HG03460 (cell line): ENCODE results near the gene ATAD5.
"Not testable (repeated sequence)": the region's sequence is repeated elsewhere in the genome, so short reads cannot be mapped to it uniquely, and the experiment has no call there.

ENCODE experiments used
- ATAC-seq: cut with Tn5 transposase; IDR thresholded peaks from one replicate; pipeline ENCODE4 v1.9.1; 2021; ENCODE audit not compliant: unreplicated experiment

Gene ATAD5

DNA sequence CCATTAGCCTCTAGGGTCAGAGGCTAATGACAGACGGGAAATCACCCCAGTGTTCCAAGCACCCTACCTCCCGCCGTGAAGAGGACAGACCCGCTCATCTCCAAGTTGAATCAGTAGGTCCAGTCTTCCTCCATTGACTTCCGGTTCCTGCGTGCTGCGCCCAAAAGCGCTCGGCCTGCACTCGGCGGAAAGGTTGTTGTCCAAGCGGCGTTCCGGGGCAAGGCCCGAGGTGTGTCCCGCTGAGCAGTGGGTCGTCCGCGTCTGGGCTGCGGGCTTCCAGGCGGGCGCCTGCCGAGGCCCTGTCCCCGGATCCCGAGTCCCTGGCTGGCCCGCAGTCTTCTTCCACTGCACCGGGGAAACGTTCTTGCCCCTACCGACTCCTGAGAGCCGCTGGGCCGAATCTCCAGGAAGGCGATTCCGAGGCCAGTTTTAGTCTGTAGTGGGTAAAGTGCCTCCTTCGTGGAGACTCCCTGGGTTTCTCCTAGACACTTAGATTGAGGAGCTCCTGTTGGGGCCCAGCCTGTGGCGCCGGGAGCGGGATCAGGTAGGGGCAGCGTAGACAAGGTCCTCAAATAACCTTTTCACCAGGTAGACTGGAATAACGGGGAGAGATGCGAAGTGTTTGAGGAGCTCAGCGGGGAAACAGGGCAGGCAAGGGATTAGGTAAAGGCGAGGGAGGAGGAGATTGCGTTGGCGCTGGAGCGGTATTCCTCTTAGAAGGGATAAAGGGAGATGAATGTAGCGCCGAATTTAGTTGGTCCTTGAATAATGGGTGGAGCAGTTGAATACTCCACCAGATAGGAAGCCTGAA lies 74.5 kb downstream of the ATAD5 start, which contains the start of gene TEFM:
Gene TEFM (minus strand): TSS at position 138 of the 811 bp plus-strand sequence. CDS start 40 bp downstream, at position 98.
- ATAC-seq: peak; percentile 89

DNA sequence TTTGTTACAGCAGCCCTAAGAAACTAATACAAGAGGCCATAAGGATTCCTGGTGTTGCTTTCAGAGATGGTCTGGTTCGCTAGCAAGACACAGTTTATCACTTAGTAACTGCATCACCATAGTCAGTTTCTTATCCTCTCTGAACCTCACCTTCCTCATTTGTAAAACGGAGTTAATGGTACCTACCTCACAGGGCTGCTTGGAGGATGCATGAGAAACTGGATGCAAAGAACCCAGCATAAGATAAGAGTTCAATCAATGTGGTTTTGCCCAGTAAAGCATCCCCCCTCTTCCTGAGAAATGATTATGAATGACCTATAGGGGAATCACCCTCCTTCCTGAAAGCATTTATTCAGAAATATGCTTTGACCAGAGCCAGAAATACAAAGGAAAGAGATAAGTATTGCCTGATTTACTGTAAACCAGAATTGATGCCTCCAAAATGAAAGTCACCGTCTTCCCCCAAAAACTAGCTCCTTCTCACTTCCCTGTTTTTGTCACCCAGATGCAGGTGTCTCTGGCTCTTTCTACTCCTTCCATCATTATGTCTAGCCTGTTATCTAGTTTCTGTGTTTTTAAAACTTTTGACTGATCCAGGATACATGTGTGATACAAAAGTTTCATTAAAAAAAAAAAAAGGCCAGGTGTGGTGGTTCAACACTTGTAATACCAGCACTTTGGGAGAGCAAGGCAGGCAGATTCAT lies 77.1 kb downstream of the ATAD5 start:
- no peak for ATAC-seq

DNA sequence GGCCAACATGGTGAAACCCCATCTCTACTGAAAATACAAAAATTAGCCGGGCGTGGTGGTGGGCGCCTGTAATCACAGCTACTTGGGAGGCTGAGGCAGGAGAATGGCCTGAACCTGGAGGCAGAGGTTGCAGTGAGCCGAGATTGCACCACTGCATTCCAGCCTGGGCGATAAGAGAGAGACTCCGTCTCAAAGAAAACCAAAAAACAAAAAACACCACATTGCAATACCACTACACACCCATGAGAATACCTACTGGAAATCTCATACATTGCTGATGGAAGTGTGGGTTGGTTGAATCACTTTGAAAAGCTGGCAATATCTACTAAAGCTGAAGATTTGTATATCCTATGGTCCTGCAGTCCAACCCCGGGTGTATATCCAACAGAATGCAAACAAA lies 78.4 kb downstream of the ATAD5 start:
- ATAC-seq: not testable (repeated sequence)

DNA sequence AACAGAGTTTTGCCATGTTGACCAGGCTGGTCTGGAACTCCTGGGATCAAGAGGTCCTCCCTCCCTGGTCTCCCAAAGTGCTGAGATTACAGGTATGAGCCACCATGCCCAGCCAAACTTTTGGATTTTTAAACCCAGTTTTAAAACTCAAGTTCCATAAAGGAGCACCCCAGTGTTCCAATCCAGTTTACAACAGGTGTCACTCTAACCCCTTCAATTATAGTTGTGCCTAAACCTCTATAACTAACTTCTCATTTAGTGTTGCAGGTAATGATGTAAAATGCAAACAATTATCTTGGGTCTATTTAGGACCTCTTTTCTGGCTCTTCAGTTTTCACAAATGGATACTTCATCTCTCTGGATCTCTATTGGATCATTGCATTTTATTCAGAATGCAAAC lies 82.2 kb downstream of the ATAD5 start:
- no peak for ATAC-seq

DNA sequence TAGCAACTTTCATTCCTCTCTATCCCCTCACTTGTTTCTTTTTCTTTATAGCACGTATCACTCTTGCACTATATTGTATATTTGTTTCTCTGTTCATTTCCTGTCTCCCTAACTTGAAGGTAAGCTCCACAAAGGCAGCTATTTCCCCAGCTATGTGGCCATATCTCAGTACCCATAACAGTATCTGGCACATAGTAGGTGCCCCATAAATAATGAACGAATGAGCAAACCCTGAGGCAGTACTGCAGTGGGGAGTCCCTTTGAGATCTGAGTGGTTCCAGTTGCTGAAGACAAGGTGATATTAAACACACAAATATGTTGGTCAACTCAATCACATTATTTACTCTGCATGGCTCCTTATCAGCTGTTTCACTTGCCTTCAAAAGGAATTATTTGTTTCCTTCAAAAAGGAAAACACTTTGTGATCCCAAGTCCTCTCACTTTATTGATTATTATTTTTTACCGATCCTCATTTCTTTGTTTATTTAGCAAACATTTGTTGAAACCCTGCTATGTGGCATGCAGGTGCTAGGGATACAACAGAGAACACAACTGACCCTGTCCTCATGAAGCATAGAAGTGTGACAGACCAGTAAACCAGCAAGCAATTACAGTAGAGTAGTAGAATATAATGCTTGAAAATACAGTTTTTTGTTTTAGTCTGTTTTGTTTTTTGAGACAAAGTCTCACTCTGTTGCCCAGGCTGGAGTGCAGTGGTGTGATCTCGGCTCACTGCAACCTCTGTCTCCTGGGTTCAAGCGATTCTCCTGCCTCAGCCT lies 84.3 kb downstream of the ATAD5 start:
- no peak for ATAC-seq

DNA sequence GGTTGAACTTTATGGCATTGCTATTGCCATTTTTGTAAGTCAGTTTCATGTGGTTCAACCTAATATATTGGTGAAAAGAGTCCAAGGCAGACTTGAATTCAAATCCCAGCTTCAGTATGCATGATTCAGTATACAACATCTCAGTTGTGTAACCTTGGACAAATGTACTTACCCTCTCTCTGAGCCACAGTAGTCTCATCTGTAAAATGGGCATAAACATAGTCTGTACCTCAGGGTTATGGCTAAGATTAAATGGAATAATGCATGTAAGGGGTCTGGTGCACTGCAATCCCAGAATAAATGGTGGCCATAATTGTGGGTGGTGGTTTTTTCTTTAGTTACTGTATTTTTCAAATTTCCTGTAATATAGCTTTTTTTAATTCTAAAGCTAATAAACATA lies 85.3 kb downstream of the ATAD5 start:
- no peak for ATAC-seq

DNA sequence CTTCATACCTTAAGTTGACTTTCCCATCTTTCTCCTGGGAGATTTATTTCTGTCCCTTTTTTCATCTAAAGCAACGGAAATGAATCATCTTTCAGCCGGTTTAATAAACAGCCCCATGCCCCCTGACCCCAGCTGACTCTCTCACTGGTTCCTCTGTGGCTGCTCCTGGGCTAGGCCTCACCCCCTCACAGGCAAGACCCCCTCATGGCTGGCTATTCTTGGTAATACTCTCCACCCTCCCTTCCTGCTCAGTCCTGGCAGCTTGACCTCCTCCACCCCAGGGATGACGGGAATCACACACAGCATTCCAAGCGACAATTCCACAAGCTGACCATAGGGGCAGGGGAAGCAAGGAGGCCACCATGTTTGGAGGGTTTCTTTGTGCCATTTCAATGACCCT lies 88.5 kb downstream of the ATAD5 start:
- ATAC-seq: no peak

DNA sequence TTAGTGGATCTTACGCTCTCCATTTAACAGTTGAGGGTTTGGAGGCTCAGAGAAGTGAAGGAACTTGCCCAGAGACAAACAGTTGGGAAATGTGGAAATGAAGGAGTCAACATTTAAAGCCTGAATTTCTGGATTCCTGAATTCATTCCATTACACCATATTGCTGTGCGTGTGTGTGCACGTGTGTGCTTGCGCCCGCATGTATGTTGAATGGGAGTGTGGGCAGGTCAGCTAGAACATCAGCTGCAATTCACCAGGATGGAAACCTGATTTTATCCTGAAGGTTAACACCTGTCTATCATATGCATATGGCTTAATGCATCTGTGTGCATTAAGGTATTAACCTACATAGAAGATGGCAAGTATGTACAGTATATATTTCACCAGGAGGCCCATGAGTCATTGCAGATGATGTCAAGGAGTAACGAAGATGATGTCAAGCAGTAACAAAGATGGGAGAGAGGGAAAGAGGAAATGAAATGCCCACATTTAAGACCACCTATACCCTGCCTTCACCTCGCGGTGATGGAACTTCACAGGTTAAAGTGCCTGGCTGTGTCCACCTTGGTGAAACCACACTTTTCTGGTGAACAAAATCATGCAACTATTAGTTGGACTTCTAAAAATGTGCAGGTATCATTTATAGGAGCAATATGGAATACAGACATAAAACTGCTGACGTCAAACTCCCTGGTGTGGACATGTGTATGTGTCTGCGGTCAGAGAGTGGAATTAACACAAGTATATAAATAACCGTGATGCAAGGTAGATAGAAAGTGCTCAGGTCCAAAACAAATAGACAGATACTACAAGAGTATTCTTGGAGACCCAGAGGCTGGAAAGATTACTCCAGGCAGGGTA lies 89.1 kb downstream of the ATAD5 start:
- ATAC-seq: no peak

DNA sequence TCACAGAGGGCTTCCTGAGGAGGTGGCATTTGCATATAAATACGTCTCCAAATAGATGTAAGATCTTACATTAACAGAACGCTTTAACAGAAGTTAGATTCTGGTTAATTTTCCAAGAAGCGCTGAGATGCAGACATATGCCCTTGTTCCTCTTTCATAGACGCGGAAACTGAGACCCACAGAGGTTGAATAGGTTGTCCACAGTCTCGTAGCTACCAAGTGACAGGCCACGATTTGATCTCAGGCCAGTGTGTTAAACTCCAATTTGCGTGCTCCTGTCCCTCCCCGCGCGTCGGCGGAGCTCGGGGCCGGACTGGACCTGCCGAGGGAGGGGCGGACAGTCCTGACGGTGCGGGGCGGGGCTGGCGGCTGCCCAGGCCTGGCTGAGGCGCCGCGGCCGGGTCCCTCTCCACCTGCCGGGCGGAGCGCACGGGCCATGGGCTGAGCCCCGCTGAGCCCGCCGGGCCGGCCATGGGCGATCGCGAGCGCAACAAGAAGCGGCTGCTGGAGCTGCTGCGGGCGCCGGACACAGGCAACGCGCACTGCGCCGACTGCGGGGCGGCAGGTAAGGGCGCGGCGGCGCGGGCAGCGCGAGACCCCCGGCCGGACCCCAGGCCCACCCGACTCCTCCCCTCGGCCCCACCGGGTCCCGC lies 89.9 kb downstream of the ATAD5 start, which contains the start of gene ADAP2:
Gene ADAP2 (plus strand): TSS at position 402 of the 653 bp plus-strand sequence. CDS start 70 bp downstream, at position 472.
- no peak for ATAC-seq

DNA sequence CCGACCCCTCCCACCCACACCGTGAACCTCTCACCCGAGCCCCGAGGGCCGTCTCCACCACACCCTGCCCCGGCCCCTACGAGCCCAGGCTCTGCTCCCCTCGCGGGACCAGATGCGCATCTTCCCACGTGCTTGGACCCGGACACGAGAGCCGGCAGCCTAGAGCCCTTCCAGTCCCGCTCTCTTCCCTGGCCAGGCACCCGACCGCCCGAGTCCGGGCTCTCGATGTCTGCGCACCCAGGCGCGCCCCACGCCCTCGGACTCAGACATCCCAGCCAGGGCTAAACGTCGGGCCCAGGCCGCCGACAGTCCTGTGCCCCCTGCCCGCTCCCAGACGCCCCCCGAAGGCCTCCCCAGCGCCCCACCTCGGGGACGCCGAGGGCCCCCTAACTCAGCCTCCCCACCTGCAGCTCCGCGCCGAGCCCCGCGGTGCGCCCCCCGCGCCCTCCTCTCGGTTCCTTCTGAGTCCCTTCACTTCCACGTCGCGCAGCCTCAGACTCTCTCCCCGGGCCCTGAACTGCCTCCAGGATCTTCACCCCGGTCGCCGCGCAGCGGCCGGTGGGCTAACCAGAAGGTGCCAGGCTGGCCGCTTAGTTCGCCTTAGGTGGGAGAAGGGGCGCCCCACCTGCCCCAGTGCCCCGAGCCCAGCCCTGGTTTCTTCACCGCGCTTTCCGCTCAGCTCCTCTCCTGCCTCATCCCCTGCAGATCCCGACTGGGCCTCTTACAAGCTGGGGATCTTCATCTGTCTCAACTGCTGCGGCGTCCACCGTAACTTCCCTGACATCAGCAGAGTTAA lies 90.7 kb downstream of the ATAD5 start:
- no peak for ATAC-seq

DNA sequence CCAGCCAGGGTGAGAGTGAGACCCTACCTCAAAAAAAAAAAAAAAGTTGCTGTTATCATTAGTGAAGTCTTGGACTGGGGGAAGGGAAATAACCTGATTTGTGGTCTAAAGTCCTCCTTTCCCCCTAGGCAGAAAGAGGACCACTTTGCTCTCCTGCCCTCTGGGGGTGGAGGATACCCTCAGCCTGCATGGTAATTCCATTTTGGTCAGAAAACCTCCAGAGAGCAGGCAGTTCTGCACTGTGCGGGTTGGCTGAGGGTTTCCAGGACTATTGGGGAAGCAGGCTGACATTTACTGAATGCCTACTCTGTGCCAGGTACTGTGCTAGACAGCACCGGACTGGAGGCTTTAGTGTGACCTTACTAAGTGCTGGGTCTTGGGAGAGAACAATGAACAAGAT lies 92.6 kb downstream of the ATAD5 start:
- no peak for ATAC-seq

DNA sequence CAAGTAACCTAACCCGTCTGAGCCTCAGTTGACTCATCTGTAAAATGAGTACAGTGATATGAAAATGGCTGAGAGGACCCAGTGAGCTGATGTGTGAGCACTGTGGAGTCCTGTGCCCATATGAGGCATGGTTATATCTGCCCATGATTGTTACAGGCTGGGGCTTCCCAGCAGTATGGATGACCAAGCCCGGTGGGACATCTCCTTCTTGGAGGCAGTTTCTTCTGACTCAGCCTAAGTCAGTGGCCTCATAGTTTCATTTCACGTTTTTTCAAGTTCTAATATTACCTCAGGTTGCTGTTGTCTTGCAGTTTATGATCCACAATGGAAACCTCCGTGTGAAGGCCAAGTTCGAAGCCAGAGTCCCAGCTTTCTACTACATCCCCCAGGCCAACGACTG lies 94.8 kb downstream of the ATAD5 start:
- no peak for ATAC-seq

DNA sequence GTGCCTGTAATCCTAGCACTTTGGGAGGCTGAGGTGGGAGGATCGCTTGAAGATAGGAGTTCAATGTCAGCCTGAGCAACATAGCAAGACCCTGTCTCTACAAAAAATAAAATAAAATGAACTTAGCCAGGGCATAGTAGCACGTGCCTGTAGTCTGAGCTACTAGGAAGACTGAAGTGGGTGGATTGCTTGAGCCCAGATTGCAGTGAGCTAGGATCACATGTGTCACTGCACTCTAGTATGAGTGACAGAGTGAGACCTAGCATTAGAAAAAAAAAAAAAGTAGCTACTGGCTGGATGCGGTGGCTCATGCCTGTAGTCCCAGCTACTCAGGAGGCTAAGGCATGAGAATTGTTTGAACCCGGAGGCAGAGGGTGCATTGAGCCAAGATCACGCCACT lies 96.0 kb downstream of the ATAD5 start:
- no peak for ATAC-seq

DNA sequence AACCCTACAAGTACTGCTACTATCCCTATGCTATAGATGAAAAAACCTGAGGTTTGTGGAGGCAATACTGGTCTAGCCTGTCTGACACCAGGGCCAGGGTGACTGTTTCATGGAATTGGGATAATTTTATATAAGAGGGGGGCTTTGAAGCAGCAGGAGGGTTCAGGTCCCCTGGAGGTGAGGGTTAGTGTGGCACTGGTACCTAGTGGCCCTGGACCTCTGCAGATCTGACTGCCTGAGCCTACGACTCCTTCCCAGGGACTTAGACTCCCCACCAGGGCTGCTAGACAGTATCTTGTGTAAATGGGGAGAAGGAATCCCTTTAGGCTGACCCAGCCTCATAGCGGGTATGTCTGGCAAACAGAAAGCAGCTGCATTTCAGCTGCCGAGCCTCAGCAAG lies 96.8 kb downstream of the ATAD5 start:
- no peak for ATAC-seq

DNA sequence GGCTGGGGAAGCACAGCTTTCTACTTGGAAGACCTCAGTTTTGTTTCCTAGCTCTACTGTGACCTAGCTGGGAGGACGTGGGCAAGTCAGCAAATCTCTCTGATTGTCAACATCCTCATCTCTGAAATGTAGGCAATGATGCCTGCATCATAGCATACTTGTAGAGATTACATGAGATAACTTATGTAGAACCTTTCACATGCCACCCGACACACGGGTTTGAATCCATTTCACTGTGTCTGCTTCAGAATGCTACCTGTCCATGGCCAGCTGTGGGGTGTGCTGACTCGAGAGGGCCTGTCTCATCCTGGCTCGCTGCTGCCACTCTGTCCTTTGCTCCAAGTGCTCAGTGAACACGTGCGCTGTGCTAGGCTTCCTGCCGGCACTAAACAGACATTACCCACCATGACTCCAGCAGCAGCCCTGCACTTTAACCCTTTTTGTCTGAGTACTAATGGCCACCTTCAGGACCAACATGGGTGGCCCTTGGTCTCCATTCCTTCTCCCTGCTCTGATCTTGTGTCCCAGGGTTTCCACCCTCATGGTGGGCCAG lies 97.4 kb downstream of the ATAD5 start:
- ATAC-seq: no peak

DNA sequence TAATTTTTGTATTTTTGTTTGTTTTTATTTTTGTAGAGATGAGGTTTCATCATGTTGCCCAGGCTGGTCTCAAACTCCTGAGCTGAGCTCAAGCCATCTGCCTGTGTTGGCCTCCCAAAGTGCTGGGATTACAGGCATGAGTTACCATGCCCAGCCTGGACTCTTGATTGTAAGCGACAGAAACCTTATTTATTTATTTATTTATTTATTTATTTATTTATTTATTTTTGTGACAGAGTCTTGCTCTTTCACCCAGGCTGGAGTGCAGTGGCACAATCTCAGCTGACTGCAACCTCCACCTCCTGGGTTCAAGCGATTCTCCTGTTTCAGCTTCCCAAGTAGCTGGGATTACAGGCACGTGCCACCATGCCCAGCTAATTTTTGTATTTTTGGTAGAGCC lies 98.1 kb downstream of the ATAD5 start:
- not testable (repeated sequence) for ATAC-seq

DNA sequence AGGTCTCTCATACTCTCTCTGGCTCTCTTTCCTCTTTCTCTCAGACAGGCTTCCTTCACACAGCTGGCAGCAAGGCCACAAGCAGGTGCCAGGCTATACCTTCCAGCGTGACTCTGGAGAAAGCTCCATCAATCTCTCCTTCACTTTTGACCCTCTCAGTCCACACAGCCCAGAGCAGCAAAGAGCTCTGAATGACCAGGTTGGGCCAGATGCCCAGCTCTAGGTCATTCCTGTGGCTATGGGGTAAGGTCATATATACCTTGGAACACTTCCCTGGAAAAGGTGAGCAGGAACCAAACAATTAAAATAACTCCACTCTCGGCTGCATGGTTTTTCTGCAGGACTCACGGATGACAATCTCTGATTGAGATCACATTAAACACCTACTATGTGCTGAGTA lies 98.7 kb downstream of the ATAD5 start:
- no peak for ATAC-seq

DNA sequence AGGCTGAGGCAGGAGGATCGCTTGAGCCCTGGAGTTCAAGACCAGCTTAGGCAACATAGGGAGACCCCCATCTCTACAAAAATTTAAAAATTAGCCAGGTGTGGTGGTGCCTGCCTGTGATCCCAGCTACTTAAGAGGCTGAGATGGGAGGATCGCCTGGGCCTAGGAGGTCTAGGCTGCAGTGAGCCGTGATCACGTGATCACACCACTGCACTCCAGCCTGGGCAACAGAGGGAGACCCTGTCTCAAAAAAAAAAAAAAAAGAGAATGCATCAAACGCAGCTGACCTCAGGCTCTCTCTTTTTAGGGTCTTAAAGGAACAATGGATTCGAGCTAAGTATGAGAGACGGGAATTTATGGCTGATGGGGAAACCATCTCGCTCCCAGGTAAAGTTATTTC lies 99.8 kb downstream of the ATAD5 start:
- ATAC-seq: not testable (repeated sequence)

DNA sequence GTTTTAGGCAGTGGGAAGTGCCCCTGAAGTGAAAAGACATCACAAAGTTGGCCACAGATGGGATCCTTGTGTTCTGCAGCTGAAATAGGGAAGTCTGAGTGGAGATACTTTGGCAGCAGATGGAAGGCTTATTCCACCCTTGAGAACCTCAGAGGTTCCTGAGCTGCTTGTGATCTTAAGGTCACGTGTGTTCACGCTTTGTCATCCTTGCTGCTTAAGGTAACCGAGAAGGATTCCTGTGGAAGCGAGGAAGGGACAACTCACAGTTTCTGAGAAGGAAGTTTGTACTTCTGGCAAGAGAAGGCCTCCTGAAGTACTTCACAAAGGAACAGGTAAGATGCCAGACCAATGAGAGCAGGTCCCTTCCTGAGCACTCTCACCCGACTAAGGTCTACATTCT lies 102.2 kb downstream of the ATAD5 start:
- ATAC-seq: no peak
